NCI-H187 treated with DMSO at 0.1 percent for 48 hours (cell line): ENCODE results near the gene FZR1.

ENCODE experiments used
- DNase-seq: peaks from one replicate; lab custom pipeline; 2025; lab: John Stamatoyannopoulos, UW

Gene FZR1

DNA sequence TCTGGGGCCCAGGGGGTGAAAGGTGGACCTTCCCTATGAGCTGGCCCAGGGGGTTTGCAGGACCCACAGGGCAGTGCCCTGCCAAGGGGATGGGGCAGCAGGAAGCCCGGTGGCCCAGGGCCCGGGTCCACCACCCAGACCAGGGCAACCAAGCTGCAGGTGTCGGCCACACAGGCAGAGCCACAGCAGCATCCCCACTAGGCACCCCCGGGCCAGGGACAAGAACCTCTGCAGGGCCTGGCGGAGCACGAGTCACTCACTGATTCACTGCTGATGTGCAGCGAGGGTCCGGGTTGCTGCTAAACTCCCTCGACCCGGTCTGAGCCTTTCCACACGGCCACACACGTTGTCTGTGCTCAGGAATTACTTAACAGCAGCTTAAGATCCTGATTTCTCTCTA is 8.8 kb downstream of the FZR1 start:
- DNase-seq, result no peak

DNA sequence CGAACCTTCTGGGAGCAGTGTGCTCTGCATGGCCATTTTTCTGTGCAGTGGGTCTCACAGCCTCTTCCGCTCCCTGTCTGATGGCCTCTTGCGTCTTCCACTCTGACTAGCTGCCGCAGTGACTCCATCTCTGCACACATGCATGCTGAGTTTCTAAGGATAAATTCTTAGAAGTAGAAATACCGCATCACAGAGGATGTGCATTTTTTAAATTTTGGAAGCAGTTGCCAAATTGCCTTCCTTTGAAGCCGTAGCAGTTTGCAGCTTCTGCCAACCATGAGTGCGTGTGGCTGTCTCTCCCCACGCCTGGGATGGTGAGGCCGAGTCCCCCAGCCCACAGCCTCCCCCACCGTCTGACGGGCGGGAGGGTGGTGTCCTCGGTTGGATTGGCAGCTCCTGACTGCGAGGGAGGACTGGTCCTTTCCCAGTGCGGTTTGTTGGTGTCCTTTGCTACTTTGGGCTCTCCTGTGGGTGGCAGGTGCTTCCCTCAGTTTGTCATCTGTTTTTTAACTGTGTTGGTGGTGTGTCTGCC is 9.8 kb downstream of the FZR1 start:
- DNase-seq, result no peak

DNA sequence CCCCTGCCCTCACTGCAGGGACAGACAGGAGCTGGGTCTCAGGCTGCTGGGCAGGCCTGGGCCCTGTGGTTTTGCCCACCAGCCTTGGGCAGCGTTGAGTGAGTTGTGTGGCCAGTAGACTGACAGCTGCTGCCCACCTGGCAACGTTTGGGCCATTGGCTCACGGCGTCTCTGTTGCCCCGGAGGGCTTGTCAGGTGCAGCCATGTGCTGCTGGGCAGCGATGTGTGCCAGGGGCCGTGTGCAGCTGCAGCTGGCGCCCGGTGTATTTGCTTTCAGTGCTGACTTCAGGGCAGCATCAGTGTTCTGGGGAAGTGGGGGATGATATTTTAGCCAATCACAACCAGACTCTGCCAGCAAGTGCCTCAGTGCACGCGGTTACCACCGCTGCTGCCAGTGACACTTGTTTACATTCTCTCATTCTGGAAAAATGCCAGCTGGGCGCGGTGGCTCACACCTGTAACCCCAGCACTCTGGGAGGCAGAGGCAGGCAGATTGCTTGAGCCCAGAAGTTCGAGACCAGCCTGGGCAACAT is 10.6 kb downstream of the FZR1 start:
- no peak for DNase-seq

DNA sequence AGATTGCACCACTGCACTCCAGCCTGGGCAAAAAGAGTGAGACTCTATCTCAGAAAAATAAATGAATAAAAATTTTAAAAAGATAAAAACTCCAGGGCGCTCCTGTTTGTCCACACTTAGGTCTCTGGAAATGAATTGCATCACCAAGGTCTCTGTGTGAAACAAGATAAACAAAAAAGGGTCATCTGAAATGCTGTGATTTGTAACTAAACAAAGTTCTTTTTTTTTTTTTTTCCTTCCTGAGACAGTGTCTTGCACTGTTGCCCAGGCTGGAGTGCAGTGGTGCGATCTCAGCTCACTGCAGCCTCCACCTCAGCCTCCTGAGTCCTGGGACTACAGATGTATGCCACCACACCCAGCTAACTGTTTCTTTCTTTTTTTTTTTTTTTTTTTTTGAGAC is 11.5 kb downstream of the FZR1 start:
- no peak for DNase-seq

DNA sequence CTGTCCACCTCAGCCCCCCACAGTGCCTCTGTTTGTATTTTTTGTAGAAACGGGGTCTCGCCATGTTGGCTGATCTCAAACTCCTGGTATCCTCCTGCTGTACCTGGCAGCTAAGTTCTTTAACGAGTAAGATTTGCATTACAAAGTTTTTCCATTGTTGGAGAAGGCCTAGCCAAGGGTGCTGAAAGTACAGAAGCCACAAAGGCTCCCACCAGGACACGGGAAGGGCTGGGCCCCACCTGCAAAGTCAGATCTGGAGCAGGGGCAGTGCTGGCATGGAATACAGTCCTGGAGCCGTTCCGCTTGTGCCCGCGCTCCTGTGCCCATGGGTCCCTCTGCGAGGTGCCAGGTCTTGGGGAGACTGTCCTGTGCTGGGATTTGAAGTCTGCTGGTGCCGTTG is 12.1 kb downstream of the FZR1 start:
- no peak for DNase-seq

DNA sequence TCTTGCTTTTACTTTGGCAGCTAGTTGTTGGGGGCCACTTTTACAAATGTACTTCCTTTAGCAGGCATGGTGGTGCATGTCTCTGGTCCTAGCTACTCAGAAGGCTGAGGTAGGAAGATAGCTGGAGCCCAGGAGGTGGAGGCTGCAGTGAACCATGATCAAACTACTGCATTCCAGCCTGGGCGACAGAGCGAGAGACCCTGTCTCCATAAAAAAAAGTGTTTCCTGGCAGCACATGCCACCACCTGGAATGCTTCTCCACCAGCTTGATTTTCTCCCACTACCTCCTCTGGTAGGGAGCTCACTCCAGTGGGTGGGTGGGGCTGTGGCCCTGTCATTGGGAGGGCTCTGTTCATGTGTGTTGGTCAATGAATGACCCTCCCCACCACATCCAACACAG is 12.5 kb downstream of the FZR1 start:
- DNase-seq, result no peak

DNA sequence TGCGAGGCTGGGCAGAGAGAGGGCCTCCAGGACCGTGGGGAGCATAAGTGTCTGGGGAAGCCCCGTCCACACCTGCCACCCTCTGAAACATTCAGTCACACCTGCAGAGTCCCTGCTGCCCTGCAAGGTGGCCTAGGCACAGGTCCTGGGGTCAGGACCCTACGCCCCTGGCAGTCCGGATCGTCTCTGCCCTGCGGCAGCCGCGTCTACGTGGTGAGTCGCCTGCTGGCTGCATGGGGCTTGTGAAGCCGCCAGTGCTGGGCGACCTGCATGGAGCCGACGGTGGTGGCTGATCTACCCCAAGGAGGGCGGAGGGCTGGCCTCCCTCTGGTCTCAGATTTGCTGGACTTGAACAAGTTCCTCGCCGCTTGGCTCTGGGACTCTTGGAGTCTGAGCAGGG is 13.0 kb downstream of the FZR1 start:
- no peak for DNase-seq

DNA sequence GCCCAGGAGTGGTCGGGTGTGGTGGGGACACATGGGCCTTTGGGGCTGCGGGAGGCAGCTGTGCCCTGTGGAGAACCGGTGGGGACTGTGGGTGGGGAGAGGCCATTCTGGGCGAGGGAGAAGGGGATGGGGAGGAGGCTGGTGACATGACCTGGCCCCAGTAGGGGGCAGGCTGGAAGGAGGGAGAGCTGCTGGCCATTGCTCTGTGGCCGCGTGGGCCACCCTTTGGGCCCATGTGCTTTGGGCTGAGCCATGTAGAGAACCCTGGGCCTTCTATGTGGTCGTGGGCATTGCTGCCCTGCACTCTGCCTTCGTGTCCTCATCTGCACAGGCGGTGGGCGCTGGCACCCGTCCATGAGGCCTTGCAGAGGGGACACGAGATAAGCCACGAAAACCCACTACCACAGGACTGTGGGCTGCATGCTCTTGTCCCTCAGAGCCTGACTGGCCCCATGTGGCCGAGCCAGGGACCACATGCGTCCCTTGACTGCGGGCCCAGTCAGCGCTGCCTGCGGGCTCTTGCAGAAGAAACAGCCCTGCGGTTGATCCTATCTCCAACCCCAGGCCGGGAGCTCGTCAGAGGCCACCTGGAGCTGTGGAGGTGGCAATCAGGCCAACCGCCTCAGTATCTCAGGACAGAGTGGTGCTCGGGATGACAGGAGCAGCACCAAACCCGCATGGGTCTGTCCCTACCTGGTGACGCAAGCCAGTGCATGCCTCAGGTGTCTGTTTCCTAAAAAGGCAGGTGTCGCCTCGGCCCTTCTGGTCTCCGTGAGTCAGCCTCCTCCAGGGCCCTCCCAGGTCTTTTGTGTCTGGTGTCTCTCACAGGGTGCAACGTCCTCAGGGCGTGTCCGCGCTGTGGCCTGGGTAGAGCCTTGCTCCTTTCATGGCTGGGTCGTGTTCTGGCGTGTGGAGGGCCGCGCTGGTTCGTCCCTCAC is 14.3 kb downstream of the FZR1 start:
- DNase-seq, result no peak

DNA sequence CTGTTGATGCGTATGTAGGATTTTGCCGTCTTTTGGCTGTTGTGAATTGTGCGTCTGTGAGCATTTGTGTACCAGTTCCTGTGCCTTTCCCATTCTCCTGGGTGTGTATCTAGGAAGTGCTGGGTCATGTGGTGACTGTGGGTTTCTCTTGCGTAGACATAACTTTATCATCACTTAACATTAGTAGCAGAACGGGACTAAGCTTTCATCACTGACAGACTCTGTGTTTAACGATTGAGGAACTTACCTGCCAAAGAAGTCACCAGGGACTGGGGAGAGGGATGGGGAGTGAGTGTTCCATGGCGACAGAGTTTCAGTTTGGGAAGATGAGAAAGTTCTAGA is 15.0 kb downstream of the FZR1 start:
- no peak for DNase-seq

DNA sequence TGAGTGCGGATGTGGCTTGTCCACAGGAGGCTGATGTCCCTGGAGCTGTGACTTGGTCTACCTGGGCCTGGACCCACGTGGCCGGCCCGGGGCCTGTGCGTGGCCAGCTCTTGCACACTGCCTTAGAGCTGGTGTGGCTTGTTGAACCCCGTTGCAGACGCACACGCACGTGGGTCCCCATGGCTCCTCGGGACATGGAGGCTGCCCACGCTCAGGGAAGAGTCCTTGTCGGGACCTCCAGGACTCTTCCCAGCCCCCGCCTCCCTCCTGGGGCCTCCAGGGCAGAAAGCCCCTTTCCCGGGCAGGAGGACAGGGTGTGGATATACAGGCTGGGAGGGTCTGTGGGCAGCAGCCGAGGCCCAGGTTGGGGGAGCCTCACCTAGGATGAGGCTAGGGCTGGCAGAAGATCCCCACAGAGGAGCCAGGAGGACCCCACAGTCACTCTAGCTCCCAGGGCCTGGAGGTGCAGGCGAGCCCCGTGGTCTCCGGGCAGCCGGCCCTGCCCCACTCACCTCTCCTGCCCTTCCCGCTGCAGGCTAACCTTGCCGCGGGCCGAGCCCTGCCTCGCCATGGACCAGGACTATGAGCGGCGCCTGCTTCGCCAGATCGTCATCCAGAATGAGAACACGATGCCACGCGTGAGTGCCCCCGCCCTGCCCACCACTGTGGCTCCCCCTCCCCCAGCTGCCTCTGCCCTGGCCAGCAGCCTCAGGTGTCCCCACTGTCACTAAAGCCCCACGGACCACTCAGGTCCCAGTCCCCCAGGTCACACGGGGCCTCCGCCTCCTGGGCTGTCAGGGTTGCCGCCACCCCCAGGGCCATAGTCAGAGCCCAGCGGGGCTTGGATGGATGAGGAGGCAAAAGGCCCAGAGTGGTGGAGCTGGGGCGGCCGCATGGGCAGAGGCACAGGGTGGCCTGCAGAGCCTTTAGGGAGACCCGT is 16.6 kb downstream of the FZR1 start:
- DNase-seq, result no peak

DNA sequence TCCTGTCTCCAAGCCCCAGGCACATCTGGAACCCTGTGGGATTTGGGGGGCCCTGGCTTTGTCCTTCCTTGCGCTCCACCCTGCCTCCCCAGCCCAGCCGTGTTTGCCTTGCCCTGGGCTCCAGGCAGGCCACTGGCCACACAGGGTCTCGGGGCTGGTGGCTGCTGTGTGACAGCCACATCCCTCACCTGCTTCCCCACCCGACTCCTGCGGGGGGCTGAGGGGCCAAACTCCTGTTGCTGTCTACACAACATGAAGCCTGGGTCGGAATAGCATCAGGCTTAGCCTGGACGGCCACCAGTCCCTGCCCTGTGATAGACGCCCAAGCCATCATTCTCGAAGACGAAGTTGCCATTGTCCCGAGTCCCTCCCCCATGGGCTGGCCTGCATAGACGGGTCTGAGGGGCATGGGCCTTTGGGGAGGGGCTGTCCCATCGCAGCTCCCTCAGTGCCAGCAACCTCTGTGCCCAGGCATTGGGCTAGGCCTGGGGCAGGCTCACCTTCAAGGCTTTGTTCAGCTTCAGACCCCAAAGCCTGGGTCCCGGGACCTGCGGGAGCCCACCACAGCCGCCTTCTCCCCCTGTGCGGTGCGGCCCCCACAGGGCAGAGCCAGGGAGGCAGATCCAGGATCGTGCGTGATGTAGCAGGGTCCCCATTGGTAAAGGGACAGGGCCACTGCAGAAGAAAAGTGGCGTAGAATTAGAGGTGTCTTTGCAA is 17.4 kb downstream of the FZR1 start:
- no peak for DNase-seq

DNA sequence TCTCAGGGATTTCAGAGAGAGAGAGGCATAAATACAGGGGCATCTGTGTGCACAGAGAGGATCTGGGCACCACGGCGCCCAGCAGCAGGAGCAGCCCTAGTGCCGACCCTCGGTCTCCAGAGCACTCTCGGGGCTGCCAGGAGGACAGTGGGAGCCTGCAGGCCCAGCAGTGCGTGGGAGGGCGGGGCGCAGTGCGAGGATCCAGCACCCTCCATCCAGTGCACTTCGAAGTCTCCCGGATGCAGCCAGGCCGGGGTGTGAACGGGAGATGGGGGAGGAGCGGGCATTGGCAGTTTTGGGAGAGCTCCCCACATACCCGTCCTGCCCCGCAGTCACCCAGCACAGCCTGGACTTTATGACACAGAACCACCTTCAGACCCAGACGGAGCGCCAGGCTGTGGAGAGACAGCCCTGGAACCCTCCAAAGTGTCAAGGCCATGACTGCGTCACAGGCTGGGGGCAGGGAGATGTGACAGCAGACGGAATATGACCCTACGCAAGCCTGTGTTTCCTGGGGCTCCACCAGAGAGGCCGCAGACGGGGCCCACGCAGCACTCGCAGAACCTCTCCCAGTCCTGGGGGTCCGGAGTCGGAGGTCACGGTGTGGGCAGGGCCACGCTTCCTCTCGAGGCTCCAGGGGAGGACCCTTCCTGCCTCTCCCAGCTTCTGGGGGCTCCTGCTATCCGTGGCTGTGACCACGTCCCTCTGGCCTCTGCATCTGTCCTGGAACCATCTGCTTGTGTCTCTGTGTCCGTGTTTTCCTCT is 18.1 kb downstream of the FZR1 start:
- DNase-seq, result no peak

DNA sequence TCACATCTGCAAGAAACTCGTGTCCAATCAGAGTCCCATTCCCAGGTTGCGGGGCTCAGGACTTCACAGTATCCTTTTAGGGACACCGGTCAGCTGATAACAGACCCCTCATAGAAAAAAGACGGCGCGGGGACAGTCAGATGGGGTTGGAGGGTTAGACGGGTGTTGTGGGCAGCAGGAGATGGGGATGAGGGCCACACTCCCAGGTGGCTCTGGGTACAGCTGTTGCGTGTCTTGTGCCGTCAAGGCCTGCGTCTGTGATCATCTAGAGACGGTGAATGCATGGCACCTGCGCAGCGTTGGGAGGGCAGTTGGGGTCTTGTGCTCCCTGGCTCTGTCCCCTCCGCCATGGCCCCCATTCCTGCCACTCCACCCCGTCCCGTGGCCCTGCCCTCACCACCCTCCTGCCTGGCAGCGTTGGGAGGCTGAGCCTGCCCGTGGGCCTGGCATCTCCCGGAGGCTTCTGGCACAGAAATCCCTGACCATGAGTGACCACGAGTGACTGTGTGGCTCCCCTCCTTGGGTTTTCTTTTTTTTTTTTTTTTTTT is 18.9 kb downstream of the FZR1 start:
- DNase-seq, result no peak

DNA sequence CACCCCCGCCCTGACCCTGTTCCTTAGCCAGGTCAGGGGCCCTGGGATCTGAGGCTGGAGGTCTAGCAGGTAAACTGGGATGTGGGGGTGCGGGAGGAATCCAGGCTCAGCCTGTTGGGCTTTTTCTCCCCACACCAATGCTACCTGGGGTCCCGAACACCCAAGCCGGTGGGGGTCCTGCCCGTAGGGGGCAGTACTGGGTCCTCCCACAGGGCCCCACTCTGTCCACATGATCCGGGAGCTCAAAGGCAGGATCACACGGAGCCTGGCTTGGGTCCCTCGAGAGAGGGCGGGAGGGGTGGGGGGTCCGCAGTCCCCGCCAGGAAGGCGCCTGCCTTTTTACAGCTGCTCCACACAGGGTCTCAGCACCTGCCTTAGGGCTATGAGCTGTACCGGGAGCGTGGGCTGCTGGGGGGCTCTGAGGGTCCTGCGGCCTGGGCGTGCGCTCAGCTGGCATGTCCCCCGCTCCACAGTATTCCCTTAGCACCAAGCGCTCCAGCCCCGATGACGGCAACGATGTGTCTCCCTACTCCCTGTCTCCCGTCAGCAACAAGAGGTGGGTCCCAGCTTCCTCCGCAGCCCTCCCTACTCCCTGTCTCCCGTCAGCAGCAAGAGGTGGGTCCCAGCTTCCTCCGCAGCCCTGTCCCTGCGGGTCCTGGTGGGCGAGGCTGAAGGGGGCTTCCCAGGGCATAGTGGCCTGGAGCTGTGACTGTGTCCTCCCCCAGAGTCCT is 20.6 kb downstream of the FZR1 start:
- no peak for DNase-seq

DNA sequence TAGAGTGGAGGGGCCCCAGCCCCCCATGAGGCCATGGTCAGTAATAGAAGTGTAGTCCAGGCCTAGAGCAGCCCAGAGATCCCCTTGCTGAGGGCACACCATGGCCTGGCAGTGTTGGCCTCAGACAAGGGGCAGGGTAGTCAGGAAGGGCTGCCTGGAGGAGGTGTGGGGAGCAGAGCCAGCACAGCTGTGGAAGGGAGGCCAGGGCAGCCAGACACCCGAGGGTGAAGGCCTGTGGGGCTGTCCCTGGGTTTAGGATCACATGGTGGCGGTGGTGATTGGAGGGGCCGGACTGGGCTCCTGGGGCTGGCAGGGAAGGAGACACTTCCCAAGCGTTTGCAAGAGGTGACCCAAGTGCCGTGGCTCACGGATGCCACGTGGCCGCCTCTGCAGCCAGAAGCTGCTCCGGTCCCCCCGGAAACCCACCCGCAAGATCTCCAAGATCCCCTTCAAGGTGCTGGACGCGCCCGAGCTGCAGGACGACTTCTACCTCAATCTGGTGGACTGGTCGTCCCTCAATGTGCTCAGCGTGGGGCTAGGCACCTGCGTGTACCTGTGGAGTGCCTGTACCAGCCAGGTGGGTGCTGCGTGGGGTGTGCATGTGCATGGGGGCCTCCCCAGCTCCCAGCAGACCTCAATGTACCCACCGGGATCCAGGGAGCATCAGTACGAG is 21.3 kb downstream of the FZR1 start:
- DNase-seq, result no peak

DNA sequence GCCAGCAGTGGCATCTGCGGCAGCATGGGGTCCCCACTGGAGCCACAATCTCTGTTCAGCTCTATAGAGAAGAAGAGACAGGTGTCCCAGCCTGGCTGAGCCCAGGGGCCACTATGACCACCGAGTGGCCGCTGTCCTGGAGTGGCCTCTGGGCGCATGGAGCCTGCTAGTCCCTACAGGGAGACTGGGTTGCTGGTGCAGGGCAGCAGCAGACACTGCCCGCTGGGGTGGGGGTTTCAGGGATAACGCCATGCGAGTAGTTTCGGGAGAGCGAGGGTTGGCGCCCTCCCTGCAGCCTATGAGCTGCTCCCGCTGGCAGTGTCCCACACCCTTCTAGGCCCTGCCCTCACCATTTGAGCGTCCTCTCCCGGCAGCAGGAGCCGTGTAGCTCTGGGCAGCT is 22.0 kb downstream of the FZR1 start:
- no peak for DNase-seq

DNA sequence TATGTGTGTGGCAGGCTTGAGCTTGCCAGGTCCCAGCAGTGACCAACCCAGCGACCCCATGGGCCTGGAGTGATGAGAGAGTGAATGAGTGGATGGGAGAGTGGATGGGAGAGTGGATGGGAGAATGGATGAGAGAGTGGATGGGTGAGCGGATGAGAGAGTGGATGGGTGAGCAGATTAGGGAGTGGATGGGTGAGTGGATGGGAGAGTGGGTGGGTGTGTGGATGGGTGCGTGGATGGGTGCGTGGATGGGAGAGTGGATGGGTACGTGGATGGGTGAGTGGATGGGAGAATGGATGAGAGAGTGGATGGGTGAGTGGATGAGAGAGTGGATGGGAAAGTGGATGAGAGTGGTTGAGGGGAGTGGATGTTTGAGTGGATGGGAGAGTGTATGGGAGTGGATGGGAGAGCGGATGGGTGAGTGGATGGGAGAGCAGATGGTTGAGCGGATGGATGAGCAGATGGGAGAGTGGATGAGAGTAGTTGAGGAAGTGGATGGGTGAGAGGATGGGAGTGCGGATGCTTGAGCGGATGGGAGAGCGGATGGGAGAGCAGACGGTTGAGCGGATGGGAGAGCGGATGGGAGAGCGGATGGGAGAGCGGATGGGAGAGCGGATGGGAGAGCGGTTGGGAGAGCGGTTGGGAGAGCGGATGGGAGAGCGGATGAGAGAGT is 22.6 kb downstream of the FZR1 start:
- no peak for DNase-seq

DNA sequence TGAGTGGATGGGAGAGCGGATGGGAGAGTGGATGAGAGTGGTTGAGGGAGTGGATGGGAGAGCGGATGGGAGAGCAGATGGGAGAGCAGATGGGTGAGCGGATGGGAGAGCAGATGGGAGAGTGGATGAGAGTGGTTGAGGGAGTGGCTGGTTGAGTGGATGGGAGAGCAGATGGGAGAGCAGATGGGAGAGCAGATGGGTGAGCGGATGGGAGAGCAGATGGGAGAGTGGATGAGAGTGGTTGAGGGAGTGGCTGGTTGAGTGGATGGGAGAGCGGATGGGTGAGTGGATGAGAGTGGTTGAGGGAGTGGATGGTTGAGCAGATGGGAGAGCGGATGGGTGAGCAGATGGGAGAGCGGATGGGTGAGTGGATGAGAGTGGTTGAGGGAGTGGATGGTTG is 23.2 kb downstream of the FZR1 start:
- DNase-seq, result peak; percentile 49

DNA sequence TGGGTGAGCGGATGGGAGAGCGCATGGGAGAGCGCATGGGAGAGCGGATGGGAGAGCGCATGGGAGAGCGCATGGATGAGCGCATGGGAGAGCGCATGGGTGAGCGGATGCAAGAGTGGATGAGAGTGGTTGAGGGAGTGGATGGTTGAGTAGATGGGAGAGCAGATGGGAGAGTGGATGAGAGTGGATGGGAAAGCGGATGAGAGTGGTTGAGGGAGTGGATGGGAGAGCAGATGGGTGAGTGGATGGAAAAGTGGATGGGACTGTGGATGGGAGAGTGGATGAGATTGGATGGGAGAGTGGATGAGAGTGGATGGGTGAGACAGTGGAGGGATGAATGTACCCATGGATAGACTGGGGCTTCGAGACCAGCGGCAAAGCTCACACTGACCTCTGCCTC is 24.3 kb downstream of the FZR1 start:
- DNase-seq, result no peak
